Fibroblast of lung (primary cell): Measurements from ENCODE around the gene CAPN8. TPM values are rescaled to one million over a fixed set of nuclear protein-coding genes. Genes with fewer than 3 reads are reported as not detected.

Experiments
- DNase-seq, 2 donors: peaks; one replicate each; pipeline versions ENCODE4 v3.0.0 to v3.0.0-alpha.2; 2010; ENCODE audit warnings: low read depth in 2 of 2
- H2AFZ ChIP-seq: 2 replicates; pipeline ENCODE4 v1.5.1; 2012; ENCODE audit warnings: low read length, control low read depth, inconsistent platforms
- H3K27ac ChIP-seq: 2 replicates; pipeline ENCODE4 v1.5.1; 2011; ENCODE audit warnings: low read length, control low read depth; ENCODE audit not compliant: insufficient read depth
- H3K27me3 ChIP-seq: 2 replicates; pipeline ENCODE4 v1.5.1; 2011; ENCODE audit warnings: mild to moderate bottlenecking, low read length; ENCODE audit not compliant: control insufficient read depth, insufficient read depth
- H3K36me3 ChIP-seq: 2 replicates; pipeline ENCODE4 v1.5.1; 2011; ENCODE audit warnings: low read length; ENCODE audit not compliant: control insufficient read depth, insufficient read depth
- H3K4me1 ChIP-seq: 2 replicates; pipeline ENCODE4 v1.5.1; 2011; ENCODE audit warnings: low read length; ENCODE audit not compliant: control insufficient read depth, insufficient read depth; ENCODE audit errors: extremely low read depth
- H3K4me2 ChIP-seq: 2 replicates; pipeline ENCODE4 v1.5.1; 2011; ENCODE audit warnings: low read length, control low read depth; ENCODE audit not compliant: insufficient read depth; ENCODE audit errors: extremely low read depth
- H3K4me3 ChIP-seq, 4 experiments: fragments of 200-600 bp in 1 of 4; sonication (generic) in 1 of 4; replicated peaks in 1 of 4; 2 replicates each; pipeline ENCODE4 v1.5.1; 2011 to 2016; ENCODE audit warnings: low read length in 4 of 4, low read depth in 3 of 4, mild to moderate bottlenecking in 3 of 4, control low read depth in 2 of 4, inconsistent platforms in 1 of 4, mixed read lengths in 1 of 4; ENCODE audit not compliant: insufficient read depth in 1 of 4; ENCODE audit errors: control extremely low read depth in 1 of 4
- H3K79me2 ChIP-seq: 2 replicates; pipeline ENCODE4 v1.5.1; 2012; ENCODE audit warnings: mild to moderate bottlenecking, low read length, inconsistent platforms; ENCODE audit not compliant: control insufficient read depth, insufficient read depth
- H3K9ac ChIP-seq: 2 replicates; pipeline ENCODE4 v1.5.1; 2011; ENCODE audit warnings: mild to moderate bottlenecking, low read length, control low read depth; ENCODE audit not compliant: insufficient read depth
- H3K9me3 ChIP-seq: 2 replicates; pipeline ENCODE4 v1.5.1; 2012; ENCODE audit warnings: low read depth, low read length; ENCODE audit not compliant: control insufficient read depth, insufficient read depth
- H4K20me1 ChIP-seq: 2 replicates; pipeline ENCODE4 v1.5.1; 2011; ENCODE audit warnings: low read length; ENCODE audit not compliant: control insufficient read depth, insufficient read depth; ENCODE audit errors: extremely low read depth
- EZH2 ChIP-seq: IDR thresholded peaks from 2 replicates; pipeline ENCODE4 v1.5.1; 2012; ENCODE audit warnings: low read length, control low read depth, mild to moderate bottlenecking; ENCODE audit errors: missing control alignments
- polyA plus RNA-seq, 2 donors: library from polyadenylated mRNA; depleted of rRNA in 1 of 2; stranded (reverse) in 1 of 2; unstranded in 1 of 2; fragments of >200 nt; gene quantifications; 2 replicates each; pipeline ENCODE4 v1.2.1, GENCODE V29; 2011 to 2012; ENCODE audit warnings: missing spikeins in 1 of 2
- total RNA-seq: library from RNA; depleted of rRNA; stranded (reverse); fragments of >200 nt; gene quantifications from 2 replicates; pipeline ENCODE4 v1.2.1, GENCODE V29; 2014
- TF ChIP-seq, protein P1 (sequence below), 2 donors: IDR thresholded peaks in 1 of 2; conservative IDR thresholded peaks in 1 of 2; 1 replicate in 1 of 2; 2 replicates in 1 of 2; pipeline ENCODE4 v1.5.1; 2011 to 2012; ENCODE audit warnings: low read length in 2 of 2, control low read depth in 1 of 2, inconsistent platforms in 1 of 2, low read depth in 1 of 2, mild to moderate bottlenecking in 1 of 2

CAPN8 gene
- total and polyA plus RNA-seq, 2 donors (not counting 1 experiment from before 2014, with no cell fraction given): not detected

DNA sequence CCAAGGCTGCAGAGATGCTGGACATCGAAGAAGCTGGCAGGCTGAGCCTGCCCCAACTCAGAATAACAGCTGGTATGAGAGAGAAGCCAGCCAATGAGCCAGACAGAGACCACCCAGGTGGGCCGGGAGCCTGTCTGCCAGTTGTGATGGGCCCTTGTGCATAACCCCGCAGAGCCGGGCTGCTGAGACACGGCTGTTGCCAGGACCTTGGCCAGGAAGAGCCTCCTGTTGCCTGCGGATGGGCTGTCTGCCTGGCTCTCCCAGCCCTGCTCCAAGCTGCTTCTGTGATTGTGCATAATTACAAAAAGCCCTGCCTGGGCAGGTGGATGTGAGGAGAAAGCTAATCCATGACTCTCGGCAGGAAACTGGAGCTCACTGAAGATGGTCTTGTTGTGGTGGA is 126.5 kb downstream of the CAPN8 start:
- Histone ChIP-seq H2AFZ (no peak overlapping the region), H3K79me2 (no peaks in the 10 kb centered on the region), H3K27me3 (peaks cover 28% of the 10 kb centered on the region), H3K4me3 (no peak overlapping the region), H4K20me1 (no peaks in the 10 kb centered on the region), H3K4me1 (no peaks in the 10 kb centered on the region), H3K9ac (no peak overlapping the region), H3K27ac (no peak overlapping the region), H3K36me3 (no peaks in the 10 kb centered on the region), H3K9me3 (no peaks in the 10 kb centered on the region), H3K4me2 (no peak overlapping the region)
- no peak for DNase-seq
- TF ChIP-seq EZH2: no peak
- TF ChIP-seq, protein P1, sequence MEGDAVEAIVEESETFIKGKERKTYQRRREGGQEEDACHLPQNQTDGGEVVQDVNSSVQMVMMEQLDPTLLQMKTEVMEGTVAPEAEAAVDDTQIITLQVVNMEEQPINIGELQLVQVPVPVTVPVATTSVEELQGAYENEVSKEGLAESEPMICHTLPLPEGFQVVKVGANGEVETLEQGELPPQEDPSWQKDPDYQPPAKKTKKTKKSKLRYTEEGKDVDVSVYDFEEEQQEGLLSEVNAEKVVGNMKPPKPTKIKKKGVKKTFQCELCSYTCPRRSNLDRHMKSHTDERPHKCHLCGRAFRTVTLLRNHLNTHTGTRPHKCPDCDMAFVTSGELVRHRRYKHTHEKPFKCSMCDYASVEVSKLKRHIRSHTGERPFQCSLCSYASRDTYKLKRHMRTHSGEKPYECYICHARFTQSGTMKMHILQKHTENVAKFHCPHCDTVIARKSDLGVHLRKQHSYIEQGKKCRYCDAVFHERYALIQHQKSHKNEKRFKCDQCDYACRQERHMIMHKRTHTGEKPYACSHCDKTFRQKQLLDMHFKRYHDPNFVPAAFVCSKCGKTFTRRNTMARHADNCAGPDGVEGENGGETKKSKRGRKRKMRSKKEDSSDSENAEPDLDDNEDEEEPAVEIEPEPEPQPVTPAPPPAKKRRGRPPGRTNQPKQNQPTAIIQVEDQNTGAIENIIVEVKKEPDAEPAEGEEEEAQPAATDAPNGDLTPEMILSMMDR (conservative IDR thresholded peaks at IDR 0.05 in 1 of 2, IDR thresholded peaks at IDR 0.05 in 1 of 2; ENCODE audit: low read depth in 1 of 2, low read length in 2 of 2): no peak

DNA sequence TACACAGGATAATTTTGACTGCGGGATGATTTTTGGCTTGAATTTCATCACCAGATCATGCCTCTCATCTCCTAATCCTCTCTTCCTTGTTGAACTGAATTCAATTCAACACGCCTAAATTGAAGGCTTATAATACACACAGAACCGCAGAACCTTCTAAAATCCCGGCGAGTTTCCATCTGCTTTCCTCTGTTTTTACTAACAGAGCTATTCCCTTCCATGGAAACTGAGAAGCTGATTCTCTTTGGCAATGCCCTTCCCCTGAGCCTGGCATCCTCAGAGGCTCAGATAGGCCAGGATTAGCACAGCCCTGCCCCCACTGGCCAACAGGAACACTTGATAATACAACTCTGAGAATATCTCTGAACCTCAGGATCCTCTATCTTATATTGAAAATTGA is 130.2 kb downstream of the CAPN8 start:
- Histone ChIP-seq H3K36me3 (no peaks in the 10 kb centered on the region), H3K4me2 (no peak overlapping the region), H2AFZ (no peak overlapping the region), H3K4me1 (no peaks in the 10 kb centered on the region), H3K27ac (no peak overlapping the region), H3K4me3 (no peak overlapping the region), H3K27me3 (peaks cover 20% of the 10 kb centered on the region), H3K79me2 (no peaks in the 10 kb centered on the region), H4K20me1 (no peaks in the 10 kb centered on the region), H3K9me3 (no peaks in the 10 kb centered on the region), H3K9ac (no peak overlapping the region)
- TF ChIP-seq EZH2: no peak
- TF ChIP-seq, protein P1 (conservative IDR thresholded peaks at IDR 0.05 in 1 of 2, IDR thresholded peaks at IDR 0.05 in 1 of 2; ENCODE audit: low read depth in 1 of 2, low read length in 2 of 2): no peak
- DNase-seq: no peak

DNA sequence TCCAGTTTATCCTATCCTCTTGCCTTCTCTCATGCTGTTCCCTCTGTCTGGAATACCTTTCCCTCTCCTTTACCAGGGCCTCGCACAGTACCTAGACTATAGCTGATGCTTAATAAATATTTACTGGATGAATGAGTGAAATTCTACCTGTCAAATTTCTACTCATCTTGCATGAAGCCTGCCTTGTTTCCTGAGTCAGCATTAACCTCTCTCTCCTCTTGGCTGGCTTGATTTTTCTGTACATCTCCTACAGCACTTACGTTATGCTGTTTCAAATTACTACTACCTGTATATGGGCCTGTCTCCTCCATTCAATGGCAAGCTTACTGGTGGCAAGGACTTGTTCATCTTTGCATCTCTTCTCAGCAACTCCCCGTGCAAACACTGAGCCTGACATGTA is 130.8 kb downstream of the CAPN8 start:
- Histone ChIP-seq H4K20me1 (no peaks in the 10 kb centered on the region), H3K27me3 (peaks cover 16% of the 10 kb centered on the region)

More for the DNA sequence above, 130.8 kb downstream of the CAPN8 start:
- Histone ChIP-seq H2AFZ (no peak overlapping the region), H3K4me1 (no peaks in the 10 kb centered on the region), H3K36me3 (no peaks in the 10 kb centered on the region), H3K9me3 (no peaks in the 10 kb centered on the region), H3K9ac (no peak overlapping the region), H3K79me2 (no peaks in the 10 kb centered on the region), H3K4me3 (no peak overlapping the region), H3K27ac (no peak overlapping the region), H3K4me2 (no peak overlapping the region)
- TF ChIP-seq EZH2: no peak
- TF ChIP-seq, protein P1 (conservative IDR thresholded peaks at IDR 0.05 in 1 of 2, IDR thresholded peaks at IDR 0.05 in 1 of 2; ENCODE audit: low read depth in 1 of 2, low read length in 2 of 2): no peak
- no peak for DNase-seq
